SU-DHL-6 (cell line): ENCODE results near the gene LAMA2.

ENCODE experiments used
- EZH2phosphoT487 ChIP-seq: fragments of 200-600 bp; sonication (generic), shearing (Covaris generic); conservative IDR thresholded peaks from 2 replicates; pipeline ENCODE4 v1.6.1; 2018; ENCODE audit warnings: mild to moderate bottlenecking, antibody characterized with exemption, low read length, moderate library complexity, mixed read lengths
- TF ChIP-seq, protein P1 (sequence below): fragments of 200-600 bp; sonication (generic); IDR thresholded peaks from one replicate; pipeline ENCODE4 v1.5.1; 2017; ENCODE audit warnings: antibody characterized with exemption, mild to moderate bottlenecking, low read length, moderate library complexity; ENCODE audit not compliant: insufficient read depth, poor library complexity, severe bottlenecking

DNA sequence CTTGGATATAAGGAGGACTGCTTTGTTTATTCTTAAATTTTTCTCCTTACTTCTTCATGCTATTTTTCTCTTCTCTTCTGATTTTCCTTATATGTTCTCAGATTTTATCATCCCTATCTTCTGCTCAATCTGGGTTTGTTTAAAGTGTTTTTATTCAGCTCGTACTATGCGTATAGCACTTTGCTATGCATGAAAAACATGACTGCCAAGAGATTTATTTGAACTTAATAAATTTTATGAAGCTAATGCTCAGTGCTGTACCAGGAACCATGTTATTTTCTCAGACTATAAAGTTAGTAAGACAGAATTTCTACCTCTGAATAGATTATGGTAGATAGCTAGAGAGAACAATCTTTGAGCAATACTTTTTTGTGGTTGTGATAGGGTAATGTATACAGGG is 305.9 kb downstream of the LAMA2 start:
- TF ChIP-seq, protein P1, sequence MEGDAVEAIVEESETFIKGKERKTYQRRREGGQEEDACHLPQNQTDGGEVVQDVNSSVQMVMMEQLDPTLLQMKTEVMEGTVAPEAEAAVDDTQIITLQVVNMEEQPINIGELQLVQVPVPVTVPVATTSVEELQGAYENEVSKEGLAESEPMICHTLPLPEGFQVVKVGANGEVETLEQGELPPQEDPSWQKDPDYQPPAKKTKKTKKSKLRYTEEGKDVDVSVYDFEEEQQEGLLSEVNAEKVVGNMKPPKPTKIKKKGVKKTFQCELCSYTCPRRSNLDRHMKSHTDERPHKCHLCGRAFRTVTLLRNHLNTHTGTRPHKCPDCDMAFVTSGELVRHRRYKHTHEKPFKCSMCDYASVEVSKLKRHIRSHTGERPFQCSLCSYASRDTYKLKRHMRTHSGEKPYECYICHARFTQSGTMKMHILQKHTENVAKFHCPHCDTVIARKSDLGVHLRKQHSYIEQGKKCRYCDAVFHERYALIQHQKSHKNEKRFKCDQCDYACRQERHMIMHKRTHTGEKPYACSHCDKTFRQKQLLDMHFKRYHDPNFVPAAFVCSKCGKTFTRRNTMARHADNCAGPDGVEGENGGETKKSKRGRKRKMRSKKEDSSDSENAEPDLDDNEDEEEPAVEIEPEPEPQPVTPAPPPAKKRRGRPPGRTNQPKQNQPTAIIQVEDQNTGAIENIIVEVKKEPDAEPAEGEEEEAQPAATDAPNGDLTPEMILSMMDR = no peak
- no peak for TF ChIP-seq EZH2phosphoT487
